KOPT-K1 (cell line): Measurements from ENCODE around the gene LBX2.

Experiments
- H3K27ac ChIP-seq: fragments of 200-600 bp; sonication (generic); 2 replicates; pipeline ENCODE4 v1.5.1; 2016; ENCODE audit warnings: antibody characterized with exemption, mild to moderate bottlenecking, low read depth, low read length; ENCODE audit not compliant: poor library complexity, severe bottlenecking
- H3K36me3 ChIP-seq: fragments of 200-600 bp; sonication (generic); 2 replicates; pipeline ENCODE4 v1.5.1; 2017; ENCODE audit warnings: antibody characterized with exemption, mild to moderate bottlenecking, low read length, moderate library complexity; ENCODE audit not compliant: insufficient read depth
- H3K9me3 ChIP-seq: fragments of 200-600 bp; sonication (generic); 2 replicates; pipeline ENCODE4 v1.5.1; 2017; ENCODE audit warnings: antibody characterized with exemption, low read length, mild to moderate bottlenecking; ENCODE audit not compliant: insufficient read depth, poor library complexity, severe bottlenecking

Gene LBX2

GRCh38 chr2:74499267-74499939 is at the start of gene LBX2:
LBX2 (minus strand) TSS chr2:74499603; CDS start chr2:74499537, 66 bp downstream.
- Histone ChIP-seq H3K27ac (no peak within 1 kb of the TSS), H3K9me3 (no peaks in the 10 kb centered on the region), H3K36me3 (peaks cover 3% of the 10 kb centered on the region; the same call in 1 of the 2 replicates)

GRCh38 chr2:74548285-74548899 is 49.0 kb upstream of the LBX2 start:
- Histone ChIP-seq H3K36me3 (no peaks in the 10 kb centered on the region), H3K9me3 (no peaks in the 10 kb centered on the region), H3K27ac (no peak overlapping the region)

GRCh38 chr2:74546004-74546403 is 46.6 kb upstream of the LBX2 start:
- Histone ChIP-seq H3K9me3 (no peaks in the 10 kb centered on the region), H3K36me3 (no peaks in the 10 kb centered on the region), H3K27ac (no peak overlapping the region)

GRCh38 chr2:74544634-74545033 is 45.2 kb upstream of the LBX2 start:
- Histone ChIP-seq H3K36me3 (no peaks in the 10 kb centered on the region), H3K9me3 (no peaks in the 10 kb centered on the region), H3K27ac (no peak overlapping the region)

- H3K36me3 ChIP-seq, result no peaks in the 10 kb centered on the region
- no peaks in the 10 kb centered on the region for H3K9me3 ChIP-seq
- H3K27ac ChIP-seq, result no peak overlapping the region
Measured at GRCh38 chr2:74542978-74543377, 43.6 kb upstream of the LBX2 start.

- Histone ChIP-seq H3K27ac (no peak overlapping the region), H3K36me3 (no peaks in the 10 kb centered on the region), H3K9me3 (no peaks in the 10 kb centered on the region)
Measured at GRCh38 chr2:74540291-74540690, 40.9 kb upstream of the LBX2 start.

GRCh38 chr2:74538881-74539339 is 39.5 kb upstream of the LBX2 start:
- Histone ChIP-seq H3K36me3 (peaks cover 3% of the 10 kb centered on the region; the same call in 1 of the 2 replicates), H3K9me3 (no peaks in the 10 kb centered on the region), H3K27ac (no peak overlapping the region)

- no peaks in the 10 kb centered on the region for H3K9me3 ChIP-seq
- no peak overlapping the region for H3K27ac ChIP-seq
- H3K36me3 ChIP-seq, result peaks cover 20% of the 10 kb centered on the region
Measured at GRCh38 chr2:74537140-74537539, 37.7 kb upstream of the LBX2 start.

GRCh38 chr2:74536166-74536950 is 37.0 kb upstream of the LBX2 start:
- peaks cover 27% of the 10 kb centered on the region for H3K36me3 ChIP-seq
- H3K27ac ChIP-seq, result no peak overlapping the region
- no peaks in the 10 kb centered on the region for H3K9me3 ChIP-seq

- H3K9me3 ChIP-seq, result no peaks in the 10 kb centered on the region
- H3K27ac ChIP-seq, result no peak overlapping the region
- H3K36me3 ChIP-seq, result peaks cover 30% of the 10 kb centered on the region
Measured at GRCh38 chr2:74535440-74535965, 36.1 kb upstream of the LBX2 start.

- H3K27ac ChIP-seq, result no peak overlapping the region
- H3K9me3 ChIP-seq, result no peaks in the 10 kb centered on the region
- peaks cover 30% of the 10 kb centered on the region for H3K36me3 ChIP-seq
Measured at GRCh38 chr2:74534411-74534810, 35.0 kb upstream of the LBX2 start.

- Histone ChIP-seq H3K36me3 (peaks cover 30% of the 10 kb centered on the region), H3K27ac (no peak overlapping the region), H3K9me3 (no peaks in the 10 kb centered on the region)
Measured at GRCh38 chr2:74533464-74533863, 34.1 kb upstream of the LBX2 start.

- Histone ChIP-seq H3K36me3 (peaks cover 42% of the 10 kb centered on the region), H3K27ac (no peak overlapping the region)
Measured at GRCh38 chr2:74532222-74532621, 32.8 kb upstream of the LBX2 start.

GRCh38 chr2:74531666-74532065 is 32.3 kb upstream of the LBX2 start:
- Histone ChIP-seq H3K27ac (peak overlapping the region; percentile 91), H3K9me3 (no peaks in the 10 kb centered on the region)

More at GRCh38 chr2:74532222-74532621, 32.8 kb upstream of the LBX2 start:
- H3K9me3 ChIP-seq, result no peaks in the 10 kb centered on the region

More at GRCh38 chr2:74531666-74532065, 32.3 kb upstream of the LBX2 start:
- peaks cover 47% of the 10 kb centered on the region for H3K36me3 ChIP-seq
